DOHH2 (cell line): ENCODE data around the gene TEX48.

Experiments
- CTCF ChIP-seq: fragments of 200-600 bp; sonication (generic); IDR thresholded peaks from one replicate; pipeline ENCODE4 v1.5.1; 2014; ENCODE audit warnings: antibody characterized with exemption, mild to moderate bottlenecking, low read depth, low read length; ENCODE audit not compliant: poor library complexity, severe bottlenecking
- EZH2phosphoT487 ChIP-seq: fragments of 200-600 bp; sonication (generic); IDR thresholded peaks from 2 replicates; pipeline ENCODE4 v1.6.1; 2017; ENCODE audit warnings: borderline replicate concordance, mild to moderate bottlenecking, antibody characterized with exemption, low read length, moderate library complexity, mixed read lengths

- TF ChIP-seq CTCF (no peak), EZH2phosphoT487 (no peak)
Observed at GRCh38 chr9:114697951-114698351, 16.0 kb upstream of the TEX48 start.
